GM19035 (cell line): Measurements from ENCODE around the gene PEAK3.

Experiments
- ATAC-seq: cut with Tn5 transposase; IDR thresholded peaks from one replicate; pipeline ENCODE4 v1.9.1; 2021; ENCODE audit not compliant: unreplicated experiment

PEAK3 gene

GRCh38 chr19:2282062-2282861, at the start of gene PEAK3:
PEAK3 (minus strand) TSS chr19:2282175; CDS start chr19:2280931, 1,244 bp downstream.
- ATAC-seq, result no peak

- no peak for ATAC-seq
Measured at GRCh38 chr19:2330632-2331284, 48.8 kb upstream of the PEAK3 start.

GRCh38 chr19:2330255-2330631, 48.3 kb upstream of the PEAK3 start:
- no peak for ATAC-seq

- ATAC-seq, result no peak
Measured at GRCh38 chr19:2329501-2329916, 47.5 kb upstream of the PEAK3 start.

- ATAC-seq, result no peak
Measured at GRCh38 chr19:2329149-2329478, 47.1 kb upstream of the PEAK3 start.

GRCh38 chr19:2328401-2329148, 46.6 kb upstream of the PEAK3 start, which contains the start of the genes LSM7 and SPPL2B:
LSM7 (minus strand) TSS chr19:2328586; CDS start chr19:2328566, 20 bp downstream.
SPPL2B (plus strand) TSS chr19:2328684; CDS start chr19:2328710, 26 bp downstream.
- ATAC-seq, result peak; percentile 76

DNA sequence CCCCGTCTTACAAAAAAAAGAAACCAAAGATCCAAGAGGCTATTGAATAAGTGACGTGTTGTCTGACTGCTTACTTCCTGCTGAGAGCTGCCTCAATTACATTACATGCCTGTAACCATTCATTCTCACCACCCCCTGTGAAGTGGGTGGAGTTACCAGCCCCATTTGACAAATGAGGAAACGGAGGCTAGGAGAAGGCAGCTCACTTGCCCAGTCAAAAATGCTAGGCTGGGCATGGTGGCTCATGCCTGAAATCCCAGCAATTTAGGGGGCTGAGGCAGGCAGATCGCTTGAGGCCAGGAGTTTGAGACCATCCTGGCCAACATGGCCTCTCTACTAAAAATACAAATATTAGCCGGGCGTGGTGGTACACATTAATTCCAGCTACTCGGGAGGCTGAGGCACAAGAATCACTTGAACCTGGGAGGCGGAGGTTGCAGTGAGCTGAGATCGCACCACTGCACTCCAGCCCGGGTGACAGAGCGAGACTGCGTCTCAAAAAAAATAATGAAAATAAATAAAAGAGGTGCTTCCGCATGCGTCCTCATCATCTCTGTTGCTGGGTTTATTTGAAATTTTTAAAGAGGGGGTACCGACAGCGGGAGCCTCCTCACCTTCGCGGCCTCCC, 45.9 kb upstream of the PEAK3 start:
- ATAC-seq, result peak; percentile 37

- no peak for ATAC-seq
Measured at GRCh38 chr19:2326699-2327360, 44.9 kb upstream of the PEAK3 start.

DNA sequence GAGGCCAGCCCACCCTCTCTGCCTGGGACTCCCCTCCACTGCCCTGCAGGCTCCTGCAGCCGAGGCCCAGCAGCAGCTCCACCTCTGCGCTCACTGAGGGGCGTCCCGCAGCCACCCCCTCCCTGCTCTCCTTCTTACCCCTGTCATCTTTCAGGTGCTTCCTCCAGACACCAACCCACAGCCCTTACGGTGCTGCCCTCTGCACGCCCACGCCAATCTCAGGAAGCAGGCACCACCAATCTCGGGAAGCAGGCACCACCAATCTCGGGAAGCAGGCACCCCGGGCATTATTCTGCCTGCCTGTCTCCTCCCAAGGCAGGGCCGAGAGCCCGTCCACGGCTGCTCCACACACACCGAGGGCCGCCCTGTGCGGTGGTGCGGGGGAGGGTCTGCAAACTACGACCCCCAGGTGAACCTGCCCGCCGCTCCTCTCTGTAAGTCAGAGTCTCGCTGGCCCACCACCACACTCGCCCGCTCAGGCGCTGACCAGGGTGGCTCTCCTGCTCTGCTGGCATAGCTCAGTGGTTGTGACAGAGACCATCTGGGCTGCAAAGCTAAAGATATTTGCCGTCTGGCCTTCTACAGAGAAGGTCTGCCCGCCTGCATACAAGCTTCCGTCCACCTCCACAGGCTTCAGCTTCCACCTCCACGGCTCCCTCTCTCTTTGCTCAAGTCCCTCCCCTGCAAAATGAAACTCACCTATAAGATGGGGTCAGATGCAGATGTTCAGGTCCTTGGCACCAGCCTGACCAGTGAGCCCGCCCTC, 43.5 kb upstream of the PEAK3 start:
- ATAC-seq, result no peak

- no peak for ATAC-seq
Measured at GRCh38 chr19:2324220-2324948, 42.4 kb upstream of the PEAK3 start.

- no peak for ATAC-seq
Measured at GRCh38 chr19:2323707-2324106, 41.7 kb upstream of the PEAK3 start.

DNA sequence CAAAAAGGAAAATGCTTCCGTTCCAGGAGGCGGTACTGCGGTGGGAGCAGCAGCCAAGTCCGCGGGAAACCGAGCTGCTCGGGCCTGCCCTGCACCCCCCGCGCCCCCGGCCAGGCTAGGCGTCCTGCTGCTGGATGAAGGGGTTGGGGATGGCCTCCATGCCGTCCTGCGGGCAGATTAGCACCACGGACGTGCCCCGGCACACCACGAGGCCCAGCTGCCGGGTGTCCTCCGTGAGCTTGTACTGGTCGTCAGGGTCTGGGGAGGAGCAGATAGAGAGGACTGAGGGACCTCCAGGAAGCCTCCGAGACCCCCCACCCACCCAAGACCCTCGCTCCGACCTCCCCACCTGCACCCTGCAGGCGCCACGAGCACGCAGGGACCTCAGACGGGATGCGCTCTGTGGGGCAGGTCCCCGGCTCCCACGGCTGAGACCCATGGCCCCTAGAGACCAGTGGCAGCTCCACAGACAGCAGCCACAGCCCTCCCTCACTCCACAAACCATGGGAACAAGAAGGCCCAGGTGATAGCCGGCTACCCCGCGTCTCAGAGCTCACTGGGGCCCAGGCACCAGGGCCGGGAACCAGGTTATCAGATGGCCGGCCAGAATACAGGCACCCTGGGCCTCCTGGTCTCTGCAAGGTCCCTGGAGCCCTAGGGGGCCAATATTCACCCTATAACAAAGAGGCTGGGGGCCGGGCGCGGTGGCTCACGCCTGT, 39.7 kb upstream of the PEAK3 start:
- ATAC-seq, result no peak

- ATAC-seq, result no peak
Measured at GRCh38 chr19:2320939-2321338, 39.0 kb upstream of the PEAK3 start.

DNA sequence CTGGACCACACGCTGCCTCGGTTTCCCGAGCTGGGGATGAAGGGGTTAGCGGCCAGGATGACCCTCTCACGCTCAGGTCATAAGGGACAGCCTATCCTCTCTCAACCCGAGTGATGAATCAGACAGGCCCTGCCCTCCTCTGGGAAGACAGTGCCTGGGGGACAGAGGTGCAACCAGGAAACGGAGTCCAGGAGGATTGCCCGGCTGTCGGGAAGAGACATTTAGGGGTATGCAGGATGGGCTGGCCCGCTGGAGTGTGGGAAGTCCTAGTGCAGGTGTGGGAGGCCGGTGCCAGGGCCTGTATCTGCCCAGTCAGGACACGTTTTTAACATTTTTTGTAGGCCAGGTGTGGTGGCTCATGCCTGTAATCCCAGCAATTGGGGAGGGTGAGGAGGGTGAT, 38.1 kb upstream of the PEAK3 start:
- ATAC-seq, result no peak

- ATAC-seq, result no peak
Measured at GRCh38 chr19:2319551-2319950, 37.6 kb upstream of the PEAK3 start.

GRCh38 chr19:2318923-2319322, 36.9 kb upstream of the PEAK3 start:
- ATAC-seq, result no peak

DNA sequence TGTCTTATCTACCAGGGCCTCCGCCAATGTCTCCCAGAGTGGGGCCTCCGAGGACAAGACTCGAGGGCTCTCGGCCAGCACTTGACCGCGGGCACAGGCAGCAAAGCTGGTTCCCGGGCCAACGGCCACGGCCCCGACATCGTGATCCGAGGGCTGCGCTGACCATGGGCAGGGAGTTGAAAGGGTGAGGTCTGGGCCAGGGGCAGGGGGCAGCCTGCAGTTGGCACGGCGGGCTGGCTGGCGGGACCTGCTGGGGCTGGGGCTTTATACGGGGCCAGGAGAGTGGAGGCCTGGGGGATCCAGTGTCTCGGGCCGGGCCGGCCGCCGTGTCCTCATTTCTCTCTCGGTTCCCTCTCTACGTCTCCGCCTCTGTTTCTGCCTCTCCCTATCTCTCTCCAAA, 35.8 kb upstream of the PEAK3 start:
- ATAC-seq, result no peak

GRCh38 chr19:2317300-2317699, 35.3 kb upstream of the PEAK3 start:
- no peak for ATAC-seq
